ENCODE measurements around the gene PCNX4.
A peak's percentile ranks its signal among the peaks of the same experiment; 100 is the strongest.

- TF ChIP-seq GATA2 (IDR thresholded peaks at IDR 0.05; ENCODE audit: low read depth, low read length) (peak; percentile 24; the same call in 1 of the 2 replicates), GATA3 (IDR thresholded peaks at IDR 0.05; ENCODE audit: low read depth, low read length) (no peak)
Observed at GRCh38 chr14:60164404-60164711, 72.6 kb downstream of the PCNX4 start.

All from SH-SY5Y (cell line).